CD4-positive, alpha-beta T cell treated with Interleukin-21 for 1 hour (primary cell): ENCODE measurements around the gene SORL1-AS1.
"Not testable (repeated sequence)": the region's sequence is repeated elsewhere in the genome, so short reads cannot be mapped to it uniquely, and the experiment has no call there.

Experiments
- DNase-seq: peaks from one replicate; pipeline ENCODE4 v3.0.0-alpha.2; 2020

Gene SORL1-AS1

DNA sequence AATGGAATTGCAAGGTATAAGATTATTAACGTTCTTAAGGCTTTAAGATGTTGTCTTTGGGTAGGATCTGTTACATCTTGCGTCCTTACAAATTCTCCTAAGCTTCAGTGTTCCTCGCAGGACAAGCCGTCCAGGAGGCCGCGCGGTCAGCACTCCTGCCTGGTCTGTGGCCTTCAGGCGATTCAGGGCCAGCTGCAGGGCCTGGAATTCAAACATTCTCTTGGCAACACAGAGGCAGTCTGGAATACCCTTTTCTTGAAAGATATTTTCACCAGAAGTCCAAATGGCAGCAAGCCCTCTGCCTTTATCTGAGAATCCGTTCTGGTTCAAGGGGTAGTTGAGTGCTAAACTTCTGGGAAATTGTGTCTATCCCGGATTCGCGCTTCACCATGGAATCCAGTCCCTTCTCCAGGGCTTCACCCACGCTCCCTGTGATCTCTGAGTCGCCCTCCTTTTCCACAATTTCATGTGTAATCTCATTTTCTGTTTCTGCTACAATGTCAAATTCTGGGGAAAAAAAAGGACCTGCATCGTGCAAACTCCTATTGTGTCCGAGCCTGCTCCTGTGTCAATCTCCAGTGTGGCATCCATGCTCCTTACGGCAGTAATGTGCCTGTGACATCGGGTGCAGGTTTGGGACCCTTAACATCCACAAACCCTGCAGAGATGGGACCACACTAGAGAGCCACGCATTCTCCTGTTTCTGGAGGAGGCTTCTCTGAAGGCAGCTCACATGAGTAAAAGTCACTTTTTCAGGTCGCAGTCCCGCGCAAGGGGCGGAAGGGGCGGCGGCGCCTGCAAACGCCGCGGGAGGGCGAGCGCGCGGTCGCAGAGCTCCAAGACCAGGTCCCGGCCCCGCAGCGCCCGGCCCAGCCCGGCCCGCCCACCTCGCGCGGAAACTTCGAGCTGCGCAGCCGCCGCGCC is 26.0 kb downstream of the SORL1-AS1 start:
- peak; percentile 44 for DNase-seq

DNA sequence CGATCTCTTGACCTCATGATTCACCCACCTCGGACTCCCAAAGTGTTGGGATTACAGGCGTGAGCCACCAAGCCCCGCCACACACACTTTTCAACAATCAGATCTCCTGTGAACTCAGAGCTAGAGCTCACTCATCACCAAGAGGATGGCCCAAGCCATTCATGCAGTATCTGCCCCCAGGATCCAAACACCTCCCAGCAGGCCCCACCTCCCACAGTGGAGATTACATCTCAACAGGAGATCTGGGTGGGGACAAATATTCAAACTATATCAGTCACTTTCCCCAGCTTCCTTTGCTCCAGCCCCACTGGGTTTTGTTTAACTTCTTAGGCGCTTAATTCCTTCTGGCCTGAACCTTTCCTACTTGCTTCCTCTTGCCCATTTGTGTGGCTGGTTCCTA is 26.9 kb downstream of the SORL1-AS1 start:
- DNase-seq: no peak

DNA sequence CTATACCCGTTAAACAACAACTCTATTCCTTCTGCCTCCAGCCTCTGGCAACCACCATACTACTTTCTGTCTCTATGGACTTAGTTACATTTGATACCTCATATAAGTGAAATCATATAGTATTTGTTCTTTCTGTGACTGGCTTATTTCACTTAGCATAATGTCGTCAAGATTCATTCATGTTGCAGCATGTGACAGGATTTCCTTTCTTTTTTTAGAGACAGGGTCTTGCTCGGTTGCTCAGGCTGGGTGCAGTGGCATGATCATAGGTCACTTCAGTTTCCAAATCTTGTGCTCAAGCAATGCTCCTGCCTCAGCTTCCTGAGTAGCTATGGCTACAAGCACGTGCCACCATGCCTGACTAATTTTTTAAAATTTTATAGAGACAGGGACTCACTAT is 30.1 kb downstream of the SORL1-AS1 start:
- DNase-seq: peak; percentile 32

DNA sequence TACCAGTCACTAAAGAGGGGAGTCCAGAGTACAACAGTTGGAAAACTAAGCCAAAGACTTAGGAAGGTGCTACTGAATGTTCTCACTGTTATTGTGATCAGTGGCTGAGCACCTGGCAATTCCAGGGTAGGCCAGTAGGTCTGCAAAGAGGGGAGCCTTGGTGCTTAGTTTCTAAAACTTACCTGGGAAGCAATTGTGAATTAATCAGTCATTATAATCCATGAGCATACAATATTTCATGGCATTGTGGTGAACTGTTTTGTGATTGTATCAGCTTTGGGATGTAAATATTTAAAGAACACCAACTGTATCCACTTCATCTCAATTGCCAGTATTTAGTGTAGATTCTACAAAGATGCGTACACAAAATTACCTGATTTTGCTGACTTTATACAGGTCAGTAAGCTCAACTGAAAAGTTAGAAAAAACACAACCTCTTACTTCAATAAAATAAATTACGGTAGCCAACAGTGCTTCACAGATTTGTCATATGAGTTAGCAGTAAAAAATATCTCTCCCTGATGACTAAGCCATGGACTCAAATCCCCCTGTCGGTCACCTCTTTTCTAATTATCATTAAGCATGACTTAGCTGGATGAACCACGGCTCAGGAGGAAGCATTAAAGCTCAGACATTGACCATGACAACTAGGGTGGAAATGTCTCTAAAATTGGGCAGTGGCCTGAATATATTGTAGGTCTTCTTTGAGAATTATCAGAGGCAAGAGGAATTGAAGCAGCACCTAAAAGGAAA is 31.4 kb downstream of the SORL1-AS1 start:
- DNase-seq: no peak

DNA sequence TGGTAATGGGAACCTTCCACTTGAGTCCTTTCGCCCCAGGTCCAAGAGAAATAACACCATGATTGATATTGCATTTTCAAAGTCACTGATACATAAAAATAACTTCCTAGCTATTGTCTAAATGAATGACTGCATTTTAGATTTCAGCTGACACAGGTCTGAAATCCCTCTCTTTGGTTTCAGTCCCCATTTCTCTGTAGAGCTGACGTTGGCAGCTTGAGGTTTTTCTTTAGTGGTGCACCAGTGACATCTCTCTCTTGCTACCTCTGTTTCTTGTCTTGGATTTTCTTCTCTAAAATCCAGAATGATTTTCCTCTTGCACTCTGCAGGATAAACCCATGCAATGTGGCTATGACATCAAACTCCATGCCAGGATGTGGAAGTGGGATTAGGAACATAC is 32.4 kb downstream of the SORL1-AS1 start:
- no peak for DNase-seq

DNA sequence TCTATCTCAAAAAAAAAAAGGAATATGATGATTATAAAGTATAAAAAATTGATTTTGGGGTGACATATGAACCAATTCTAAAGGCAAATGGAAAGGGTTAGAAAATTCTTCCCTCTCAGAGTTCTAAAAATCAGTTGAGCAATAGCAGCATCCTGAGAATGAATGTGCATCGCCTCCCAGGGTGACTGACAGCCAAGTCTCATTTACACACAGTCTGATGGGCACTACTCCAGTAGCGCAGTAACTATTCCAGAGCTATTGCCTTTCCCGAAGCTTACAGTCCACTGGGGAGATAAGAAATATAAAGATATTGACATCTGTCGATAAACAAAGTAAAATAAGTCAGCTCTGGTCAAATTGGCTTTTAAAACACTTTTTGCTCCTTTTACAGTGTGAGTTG is 32.9 kb downstream of the SORL1-AS1 start:
- no peak for DNase-seq

DNA sequence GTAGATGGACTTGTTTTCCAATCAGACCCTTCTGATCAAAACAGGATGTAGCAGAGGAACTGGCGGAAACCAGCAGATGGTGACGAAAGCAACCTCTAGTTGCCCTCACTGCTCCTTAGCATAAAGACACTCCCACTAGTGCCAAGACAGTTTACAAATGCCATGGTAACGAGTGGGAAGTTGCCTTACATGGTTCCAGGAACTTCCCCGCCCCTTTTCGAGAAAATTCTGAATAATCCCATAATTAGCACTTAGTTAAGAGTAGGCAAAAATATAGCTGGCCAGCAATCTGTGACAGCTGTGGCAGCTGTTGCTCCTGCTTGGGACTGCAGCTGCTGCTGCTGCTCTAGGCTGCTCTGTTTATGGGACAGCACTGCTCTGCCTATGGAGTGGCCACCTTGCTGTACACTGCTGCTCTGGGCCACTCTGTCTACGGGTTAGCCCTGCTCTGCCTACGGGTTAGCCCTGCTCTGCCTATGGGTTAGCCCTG is 34.1 kb downstream of the SORL1-AS1 start:
- DNase-seq: peak; percentile 91

DNA sequence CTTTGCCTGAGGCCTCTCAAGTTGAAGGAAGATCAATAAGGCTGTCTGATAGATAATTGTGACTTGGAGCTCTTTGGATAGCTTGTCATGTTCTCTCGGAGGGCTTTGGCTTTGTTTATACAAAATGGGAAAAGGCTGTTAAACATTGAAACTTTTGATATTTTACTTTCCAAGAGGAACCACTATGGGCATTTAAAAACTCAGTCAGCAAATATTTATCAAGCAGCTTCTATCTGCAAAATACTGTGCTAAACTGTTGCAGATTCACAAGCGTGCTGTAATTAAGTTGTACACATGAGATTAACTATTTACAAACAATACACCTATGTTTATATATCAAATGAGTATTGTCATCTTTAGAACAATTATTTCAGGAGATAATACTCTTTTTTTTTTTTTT is 35.2 kb downstream of the SORL1-AS1 start:
- no peak for DNase-seq

DNA sequence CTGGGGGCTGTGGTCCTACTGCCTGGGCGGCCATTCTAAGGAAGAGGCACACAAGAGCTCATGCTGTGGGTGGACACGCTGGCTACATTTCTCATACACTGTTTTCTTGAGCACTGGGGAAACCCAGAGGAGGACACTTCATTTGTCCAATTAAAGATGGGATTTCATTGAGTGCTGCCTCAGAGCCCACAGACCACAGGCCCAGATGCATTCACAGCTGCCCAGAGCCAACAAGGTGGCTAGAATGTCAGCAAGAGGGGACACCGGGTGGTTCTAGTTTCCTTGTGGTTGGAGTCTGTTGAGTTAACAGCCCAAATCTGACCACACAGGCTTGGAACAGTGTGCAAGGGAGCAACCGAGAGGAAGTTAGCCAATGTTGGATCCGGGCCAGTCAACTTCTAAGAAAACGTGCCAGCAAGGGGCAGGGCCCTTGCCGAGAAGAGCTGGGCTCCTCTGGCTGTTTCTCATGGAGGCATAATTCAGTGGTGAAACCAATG is 35.7 kb downstream of the SORL1-AS1 start:
- DNase-seq: peak; percentile 76

DNA sequence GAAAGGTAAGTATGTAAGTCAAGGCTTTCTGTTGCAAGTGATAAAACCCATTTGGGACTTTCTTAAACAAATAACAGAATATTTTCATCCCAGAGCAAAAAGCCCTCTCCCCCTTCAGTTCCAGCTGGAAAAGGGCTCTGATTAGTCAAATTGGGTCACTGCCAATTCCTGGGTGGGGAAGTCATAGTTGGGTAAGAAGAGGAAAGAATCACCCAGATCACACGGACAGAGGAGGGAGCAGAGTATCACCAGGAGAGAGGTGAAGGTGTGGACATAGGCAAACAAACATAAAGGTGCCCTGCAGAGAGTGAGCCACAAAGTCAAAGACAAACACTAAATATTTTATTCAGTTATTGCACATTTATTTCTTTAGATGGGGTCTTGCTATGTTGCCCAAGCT is 36.9 kb downstream of the SORL1-AS1 start:
- no peak for DNase-seq

DNA sequence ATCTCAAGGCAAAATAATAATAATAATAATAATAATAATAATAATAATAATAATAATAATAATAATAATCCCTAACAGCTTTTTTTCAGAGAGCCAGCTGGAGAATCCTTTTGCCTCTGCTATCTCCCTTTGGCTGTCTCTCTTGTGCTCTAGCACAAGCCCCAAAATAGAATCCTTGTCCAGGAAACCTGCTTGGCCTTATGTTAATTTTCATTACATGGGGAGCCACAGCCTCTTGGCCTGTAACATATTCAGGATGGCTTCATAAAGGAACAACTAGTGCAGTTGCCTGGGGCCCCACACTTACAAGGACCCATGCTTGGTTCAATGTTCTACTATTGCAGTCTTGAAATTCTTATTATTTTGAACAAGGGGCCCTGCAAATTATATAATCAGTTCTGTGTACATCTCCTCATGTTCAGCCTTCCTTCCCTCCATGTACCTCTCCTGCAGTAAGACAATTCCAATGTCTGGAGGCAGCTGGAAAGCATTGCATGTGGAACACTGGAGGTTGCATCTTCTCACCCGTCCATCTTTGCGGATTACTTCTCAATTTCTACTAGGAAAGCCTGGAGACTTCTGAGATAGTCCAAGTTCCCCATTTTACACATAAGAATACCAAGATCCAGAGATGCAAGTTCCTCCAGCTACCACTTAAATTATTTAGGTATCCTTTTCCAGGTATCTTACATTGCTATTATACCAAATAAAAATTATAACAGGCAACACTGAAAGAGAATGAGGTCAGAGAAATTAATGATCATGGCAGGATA is 38.4 kb downstream of the SORL1-AS1 start:
- no peak for DNase-seq

DNA sequence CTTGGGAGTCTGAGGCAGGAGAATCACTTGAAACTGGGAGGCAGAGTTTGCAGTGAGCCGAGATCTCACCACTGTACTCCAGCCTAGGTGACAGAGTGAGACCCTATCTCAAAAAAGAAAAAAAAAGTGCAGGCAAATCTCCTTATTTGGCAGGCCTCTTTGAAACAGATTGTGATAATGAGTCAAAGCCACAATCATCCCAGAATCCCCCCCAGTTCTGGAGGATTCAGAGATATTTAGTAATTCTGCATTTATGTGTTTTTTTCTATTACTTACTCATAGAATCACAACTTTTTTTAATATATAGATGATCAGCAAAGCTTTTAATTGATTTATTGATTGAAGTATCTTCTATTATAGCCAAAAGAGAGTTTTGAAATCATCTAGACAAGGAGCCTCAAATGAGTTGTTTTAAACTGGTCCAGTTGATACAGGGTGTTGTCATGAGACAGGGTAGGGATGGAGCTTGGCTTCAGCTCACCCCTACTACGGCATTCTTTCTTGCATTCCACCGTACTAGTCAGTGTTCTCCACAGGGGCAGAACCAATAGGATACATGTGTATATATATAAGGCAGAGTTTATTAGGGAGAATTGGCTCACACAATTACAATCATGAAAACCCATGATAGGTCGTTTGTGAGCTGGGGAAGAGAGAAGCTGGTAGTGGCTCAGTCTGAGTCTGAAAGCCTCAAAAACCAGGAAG is 39.9 kb downstream of the SORL1-AS1 start:
- no peak for DNase-seq

DNA sequence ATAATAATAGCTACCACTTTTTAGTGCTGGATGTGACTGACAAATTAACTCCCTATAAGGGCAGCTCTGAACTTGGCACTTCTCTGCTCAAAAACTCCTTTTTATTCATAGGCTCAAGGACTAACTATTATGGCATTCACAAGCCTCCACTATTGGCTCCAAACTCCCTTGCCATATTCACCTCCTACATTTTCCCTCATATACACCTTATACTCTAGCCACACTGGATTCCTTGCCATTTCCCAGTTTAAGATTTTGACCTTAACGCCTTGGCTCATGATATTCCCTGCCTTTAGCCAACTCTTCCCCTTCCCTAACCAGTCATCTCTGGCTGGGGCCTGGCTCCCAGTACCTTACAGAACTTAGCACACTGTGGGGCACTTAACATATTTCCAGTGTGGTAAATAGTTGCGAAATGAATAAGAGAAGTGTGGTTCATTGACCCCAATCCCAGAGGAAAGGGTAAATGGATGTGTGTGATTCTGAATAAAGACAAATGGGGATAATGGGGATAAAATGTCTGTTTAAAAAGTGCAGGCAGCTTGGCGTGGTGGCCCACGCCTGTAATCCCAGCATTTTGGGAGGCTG is 40.7 kb downstream of the SORL1-AS1 start:
- DNase-seq: no peak

DNA sequence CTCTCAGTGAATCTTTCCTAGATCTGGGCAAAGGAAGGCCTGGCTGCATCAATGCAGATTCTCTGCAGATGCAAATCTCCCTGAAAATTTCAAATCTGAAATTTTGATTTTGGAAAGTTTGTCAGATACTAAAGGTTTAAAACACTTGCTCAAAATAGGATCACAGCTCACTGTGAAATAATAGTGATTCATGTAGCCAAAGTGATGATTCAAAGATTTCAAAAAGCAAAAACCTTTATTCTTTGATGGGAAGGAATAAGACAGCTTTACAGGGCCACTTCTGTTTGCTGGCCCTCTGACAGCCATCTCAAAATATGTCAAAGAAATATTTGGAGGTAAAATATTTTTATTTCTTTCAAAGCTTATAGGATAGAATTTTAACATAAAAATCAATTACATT is 41.4 kb downstream of the SORL1-AS1 start:
- not testable (repeated sequence) for DNase-seq

DNA sequence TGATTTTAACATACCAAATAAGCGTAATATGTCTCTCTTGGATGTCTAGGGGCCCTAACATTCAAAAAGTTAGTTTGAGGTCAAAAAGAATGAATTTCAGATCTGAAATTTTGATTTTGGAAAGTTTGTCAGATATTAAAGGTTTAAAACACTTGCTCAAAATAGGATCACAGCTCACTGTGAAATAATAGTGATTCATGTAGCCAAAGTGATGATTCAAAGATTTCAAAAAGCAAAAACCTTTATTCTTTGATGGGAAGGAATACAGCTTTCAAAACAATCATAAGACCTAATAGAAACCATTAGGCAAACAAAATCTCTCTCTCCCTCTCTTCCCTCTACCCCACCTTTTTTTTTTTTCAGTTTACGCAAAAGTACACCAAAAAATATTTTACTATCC is 42.7 kb downstream of the SORL1-AS1 start:
- DNase-seq: not testable (repeated sequence)

DNA sequence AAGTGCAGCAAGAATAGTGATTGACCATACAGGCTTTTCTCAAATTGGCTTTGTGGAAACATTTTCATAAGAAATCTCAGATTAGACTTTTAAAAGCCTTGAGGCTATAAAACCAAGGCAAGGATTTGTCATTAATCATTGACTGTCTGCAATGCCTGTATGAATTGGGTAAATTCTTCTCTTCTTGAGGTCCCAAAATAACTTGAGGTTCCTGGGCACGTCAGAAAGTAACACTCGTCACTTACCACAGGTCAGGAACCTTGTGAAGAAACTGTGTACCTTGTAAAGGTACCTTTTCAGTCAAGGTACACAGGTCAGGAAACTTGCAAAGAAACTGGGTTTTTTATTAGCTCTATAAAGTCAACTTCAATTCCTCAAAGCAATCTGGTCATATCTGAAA is 43.9 kb downstream of the SORL1-AS1 start:
- DNase-seq: no peak

DNA sequence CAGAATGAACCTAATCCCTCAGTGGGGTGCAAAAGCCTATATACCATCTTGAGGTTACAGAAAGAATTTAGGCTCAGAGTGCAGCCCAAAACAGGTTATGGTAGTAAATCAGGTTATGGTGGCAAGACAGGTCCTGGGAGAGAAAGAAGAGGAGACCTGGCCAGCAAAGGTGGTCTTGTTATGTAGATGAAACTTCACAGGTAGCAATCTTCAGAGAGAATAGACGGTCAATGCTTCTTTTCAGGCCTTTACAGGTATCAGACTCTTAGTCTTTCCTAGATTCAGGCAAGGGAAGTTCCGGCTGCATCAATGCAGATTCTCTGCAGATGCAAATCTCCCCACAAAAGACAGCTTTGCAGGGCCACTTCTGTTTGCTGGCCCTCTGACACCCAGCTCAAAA is 46.5 kb downstream of the SORL1-AS1 start:
- no peak for DNase-seq

DNA sequence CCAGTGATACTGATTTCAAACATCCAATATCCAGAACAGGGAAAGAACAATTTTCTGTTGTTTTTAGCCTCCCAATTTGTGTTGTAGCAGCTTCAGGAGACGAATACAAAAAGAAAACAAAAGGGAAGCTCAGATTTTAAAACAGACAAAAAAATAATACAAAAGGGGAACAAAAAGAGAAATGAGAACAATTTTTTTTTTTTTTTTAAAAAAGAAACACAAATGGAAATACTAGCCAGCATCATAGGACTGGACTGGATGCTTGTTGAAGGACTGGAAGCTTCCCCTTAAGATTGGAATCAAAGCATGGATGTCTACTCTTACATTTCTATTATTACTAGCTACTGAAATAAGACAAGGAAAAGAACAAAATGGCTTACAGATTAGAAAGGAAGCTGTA is 47.1 kb downstream of the SORL1-AS1 start:
- DNase-seq: no peak

DNA sequence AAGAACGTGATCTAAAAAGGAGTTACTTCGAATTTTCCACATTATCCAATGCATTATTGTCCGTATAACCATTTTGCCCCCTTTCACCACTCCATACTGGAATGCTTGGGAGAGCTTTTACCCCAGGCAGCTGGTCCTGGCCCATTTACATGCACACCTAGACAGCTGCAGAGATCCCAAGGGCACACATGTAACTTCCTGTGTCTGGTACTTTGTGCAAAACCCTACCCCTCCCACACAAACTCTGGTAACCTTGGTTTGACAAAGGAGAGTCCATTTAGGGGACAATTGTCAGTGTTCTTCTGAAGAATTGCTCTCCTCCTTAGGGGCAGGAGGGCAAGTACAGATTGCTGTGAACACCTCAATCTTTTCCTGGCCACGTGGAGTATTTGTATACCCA is 58.0 kb downstream of the SORL1-AS1 start:
- DNase-seq: no peak

DNA sequence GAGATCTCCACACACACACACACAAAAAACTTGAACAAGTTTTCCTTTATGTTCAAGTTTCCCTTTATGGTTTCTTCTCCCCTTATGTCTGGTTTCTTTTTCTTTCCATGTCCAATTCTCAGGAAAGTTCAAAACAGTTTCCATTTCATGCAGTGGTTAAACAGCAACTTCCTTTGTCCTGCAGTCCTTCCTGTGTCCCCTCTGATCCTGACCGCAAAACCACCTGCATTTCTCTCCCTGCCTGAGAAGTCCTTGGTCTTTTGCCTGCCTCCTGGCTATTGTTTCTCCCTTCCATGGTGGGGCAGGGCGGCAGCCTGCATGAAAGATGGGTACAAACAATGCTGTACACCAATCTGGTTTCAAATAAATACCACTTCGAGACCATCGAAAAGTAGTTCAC is 58.9 kb downstream of the SORL1-AS1 start:
- no peak for DNase-seq

DNA sequence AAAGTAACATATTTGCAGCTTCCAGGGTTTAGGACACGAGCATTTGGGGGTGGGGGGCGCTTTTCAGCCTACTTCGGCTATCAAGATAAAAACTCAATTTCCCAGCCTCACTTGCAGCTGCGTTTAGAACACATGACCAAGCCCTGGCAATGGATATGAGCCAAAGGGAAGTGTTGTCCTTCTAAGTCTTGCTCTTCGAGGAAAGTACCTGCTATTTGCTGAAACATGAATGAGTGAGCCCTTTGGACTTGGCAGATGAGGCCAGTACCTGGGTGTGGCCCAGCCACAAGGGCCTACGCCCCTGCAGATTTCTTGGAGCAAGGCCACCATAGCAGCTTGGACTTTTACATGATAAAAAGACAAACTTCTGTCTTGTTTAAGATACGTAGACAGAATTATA is 60.9 kb downstream of the SORL1-AS1 start:
- DNase-seq: no peak

DNA sequence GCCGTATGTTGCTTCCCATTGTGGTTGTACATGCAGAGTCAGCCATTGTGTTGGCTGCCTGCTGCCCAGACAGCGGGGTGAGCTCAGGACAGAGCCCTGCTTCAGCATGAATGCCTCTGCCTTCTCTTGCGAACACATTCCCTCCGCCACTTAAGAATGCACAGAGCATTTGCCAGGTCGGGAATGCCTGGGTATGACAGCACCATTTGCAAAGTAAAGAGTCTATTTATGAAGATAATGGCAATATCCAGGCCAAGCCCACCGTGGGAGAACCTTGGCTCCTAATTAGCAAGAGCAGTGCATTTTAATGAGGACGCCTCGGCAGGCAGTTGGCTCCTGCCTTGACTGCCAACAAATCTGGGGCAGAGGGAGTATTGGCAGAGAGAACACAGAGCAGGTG is 63.1 kb downstream of the SORL1-AS1 start:
- DNase-seq: no peak
